Measurements from ENCODE around the gene MARCOL. TPM values are rescaled to one million over a fixed set of nuclear protein-coding genes. Genes with fewer than 3 reads are reported as not detected.

MARCOL gene
- total RNA-seq, 1 experiment from 2014 or later, result not detected

- Histone ChIP-seq H3K4me2 (ENCODE audit: low read length) (no peak overlapping the region), H3K79me2 (ENCODE audit: insufficient read depth, low read length) (no peaks in the 10 kb centered on the region), H3K27ac (ENCODE audit: low read depth, low read length) (no peak overlapping the region), H4K20me1 (ENCODE audit: insufficient read depth) (no peaks in the 10 kb centered on the region), H3K9me3 (ENCODE audit: control insufficient read depth in 1 of 2, insufficient read depth in 1 of 2, low read depth in 1 of 2, low read length in 2 of 2) (no peaks in the 10 kb centered on the region), H3K4me1 (ENCODE audit: control insufficient read depth in 1 of 2, insufficient read depth in 2 of 2, low read length in 2 of 2) (no peaks in the 10 kb centered on the region), H3K9ac (ENCODE audit: low read length) (no peak overlapping the region), H3K27me3 (ENCODE audit: insufficient read depth, low read length) (no peaks in the 10 kb centered on the region), H3K9me2 (ENCODE audit: insufficient read depth) (no peaks in the 10 kb centered on the region), H3K4me3 (replicated peaks in 1 of 2; ENCODE audit: low read depth in 1 of 2, low read length in 2 of 2) (no peak overlapping the region), H3K36me3 (ENCODE audit: control insufficient read depth in 1 of 2, insufficient read depth in 2 of 2, low read length in 2 of 2) (no peaks in the 10 kb centered on the region), H2AFZ (ENCODE audit: low read depth, low read length, poor library complexity, severe bottlenecking) (no peak overlapping the region)
- CTCF ChIA-PET, result no interaction called here
- no TSS peak for BruUV-seq (replicated peaks)
- DNase-seq (ENCODE audit: low read depth, low spot score), result no peak
- RAD21 ChIA-PET (ENCODE audit: low non-redundant PET in 1 of 2, low total read pairs in 2 of 2, uncharacterized antibody in 2 of 2, unreplicated experiment in 2 of 2), result no interaction called here
- POLR2A ChIA-PET, result no interaction called here
- intact Hi-C loops (cut with micrococcal nuclease), result no loop called here
- TF ChIP-seq POLR2A (IDR thresholded peaks at IDR 0.05; ENCODE audit: borderline replicate concordance, extremely low read depth, insufficient read depth, insufficient read length) (no peak), TCF7L2 (IDR thresholded peaks at IDR 0.05; ENCODE audit: borderline replicate concordance, extremely low read depth, insufficient read depth, insufficient read length) (no peak), FOSL1 (IDR thresholded peaks at IDR 0.05; ENCODE audit: low read depth) (no peak), SP1 (IDR thresholded peaks at IDR 0.05; ENCODE audit: low read depth) (no peak), SRF (IDR thresholded peaks at IDR 0.05; ENCODE audit: low read depth) (no peak), REST (IDR thresholded peaks at IDR 0.05; ENCODE audit: low read depth) (no peak), CBX3 (IDR thresholded peaks at IDR 0.05; ENCODE audit: low read depth) (no peak), ZFX (IDR thresholded peaks at IDR 0.05) (no peak), CEBPB (IDR thresholded peaks at IDR 0.05; ENCODE audit: low read depth) (no peak), ZNF274 (IDR thresholded peaks at IDR 0.05; ENCODE audit: low read depth, low read length) (no peak), YY1 (IDR thresholded peaks at IDR 0.05; ENCODE audit: extremely low read depth, insufficient replicate concordance, low read depth, low read length) (no peak), EZH2 (IDR thresholded peaks at IDR 0.05) (no peak), RAD21 (IDR thresholded peaks at IDR 0.05; ENCODE audit: low read depth) (no peak)
- TF ChIP-seq, protein P1, sequence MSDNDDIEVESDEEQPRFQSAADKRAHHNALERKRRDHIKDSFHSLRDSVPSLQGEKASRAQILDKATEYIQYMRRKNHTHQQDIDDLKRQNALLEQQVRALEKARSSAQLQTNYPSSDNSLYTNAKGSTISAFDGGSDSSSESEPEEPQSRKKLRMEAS (IDR thresholded peaks at IDR 0.05), result no peak
- TF ChIP-seq, protein P2, sequence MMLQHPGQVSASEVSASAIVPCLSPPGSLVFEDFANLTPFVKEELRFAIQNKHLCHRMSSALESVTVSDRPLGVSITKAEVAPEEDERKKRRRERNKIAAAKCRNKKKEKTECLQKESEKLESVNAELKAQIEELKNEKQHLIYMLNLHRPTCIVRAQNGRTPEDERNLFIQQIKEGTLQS (IDR thresholded peaks at IDR 0.05), result no peak
- ATAC-seq, result no peak
Measured at GRCh38 chr5:148228392-148228984, 9.8 kb upstream of the MARCOL start.
